Stomach (tissue), 4 donors: Measurements from ENCODE around the gene LRRC74A.

Source experiments
- CTCF ChIP-seq, 7 experiments: fragments of 450-650 bp in 4 of 7; fragments of 200-600 bp in 3 of 7; sonication (generic) in 3 of 7; IDR thresholded peaks; one replicate each; pipeline ENCODE4 v1.5.1; 2016 to 2019; ENCODE audit warnings: antibody characterized with exemption in 7 of 7, control low read depth in 2 of 7, mild to moderate bottlenecking in 1 of 7
- EP300 ChIP-seq: sonication (generic); formaldehyde crosslinking; IDR thresholded peaks from one replicate; pipeline ENCODE4 v1.6.1; 2017; ENCODE audit warnings: antibody characterized with exemption
- POLR2A ChIP-seq, 4 donors: fragments of 450-650 bp; IDR thresholded peaks; one replicate each; pipeline ENCODE4 v1.6.1; 2016; ENCODE audit warnings: antibody characterized with exemption in 4 of 4, control low read depth in 2 of 4, mild to moderate bottlenecking in 1 of 4, moderate library complexity in 1 of 4
- POLR2AphosphoS5 ChIP-seq, 3 donors: sonication (generic); formaldehyde crosslinking; IDR thresholded peaks; one replicate each; pipeline ENCODE4 v1.6.1; 2016; ENCODE audit warnings: antibody characterized with exemption in 3 of 3

GRCh38 chr14:76792422-76792821 lies 33.8 kb upstream of the LRRC74A start:
- TF ChIP-seq CTCF (IDR thresholded peaks at IDR 0.05) (no peak), EP300 (no peak), POLR2A (IDR thresholded peaks at IDR 0.05) (no peak), POLR2AphosphoS5 (IDR thresholded peaks at IDR 0.05) (no peak)
